Activated CD8-positive, alpha-beta memory T cell treated with anti-CD3 and anti-CD28 coated beads, Interleukin-2, amount 50 U/mL, for 4 hours (primary cell): ENCODE measurements around the gene FNBP1.
A peak's percentile ranks its signal among the peaks of the same experiment; 100 is the strongest.
"Not testable (repeated sequence)": the region's sequence is repeated elsewhere in the genome, so short reads cannot be mapped to it uniquely, and the experiment has no call there.

Experiments
- DNase-seq: peaks from one replicate; pipeline ENCODE4 v3.0.0-alpha.2; 2020

FNBP1 gene

DNA sequence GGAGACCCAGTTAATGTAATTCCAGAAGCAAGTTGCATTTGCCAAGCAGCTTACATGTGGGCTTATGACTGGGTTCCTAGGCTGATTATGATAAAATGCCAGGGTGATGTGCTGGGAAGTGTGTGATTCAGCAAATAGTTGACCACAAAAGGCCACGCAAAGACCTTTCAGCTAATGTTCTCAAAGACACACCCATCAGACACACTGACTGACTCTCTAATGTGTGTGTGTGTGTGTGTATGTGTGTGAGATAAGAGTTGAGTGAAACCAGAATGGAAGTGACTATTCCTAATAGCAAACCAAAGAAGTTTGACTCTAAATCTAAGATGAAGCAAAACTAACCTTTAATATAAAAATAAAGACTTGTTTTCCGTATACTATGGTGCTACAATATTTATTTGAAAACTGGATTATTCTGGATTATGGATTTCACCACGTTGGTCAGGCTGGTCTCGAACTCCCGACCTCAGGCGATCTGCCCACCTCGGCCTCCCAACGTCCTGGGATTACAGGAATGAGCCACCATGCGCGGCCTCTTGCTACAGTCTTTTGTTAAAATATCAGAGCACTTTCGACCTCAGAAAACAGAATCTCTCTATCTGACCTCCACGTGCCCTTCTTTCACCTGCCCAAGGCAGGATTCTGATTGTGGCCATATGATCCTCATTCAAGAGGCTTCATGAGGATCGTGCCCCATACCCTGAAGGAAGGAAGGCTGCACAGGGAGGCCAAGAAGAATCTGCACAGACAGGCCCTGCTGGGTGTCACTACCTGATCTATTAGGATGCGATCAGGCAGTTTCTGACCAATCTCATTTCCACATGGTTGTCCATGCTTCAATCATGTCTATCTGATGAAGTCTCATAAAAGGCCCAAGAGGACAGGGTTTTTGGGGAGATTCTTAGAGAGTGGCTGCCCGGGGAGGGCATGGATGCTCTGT is 132.1 kb downstream of the FNBP1 start:
- no peak for DNase-seq

DNA sequence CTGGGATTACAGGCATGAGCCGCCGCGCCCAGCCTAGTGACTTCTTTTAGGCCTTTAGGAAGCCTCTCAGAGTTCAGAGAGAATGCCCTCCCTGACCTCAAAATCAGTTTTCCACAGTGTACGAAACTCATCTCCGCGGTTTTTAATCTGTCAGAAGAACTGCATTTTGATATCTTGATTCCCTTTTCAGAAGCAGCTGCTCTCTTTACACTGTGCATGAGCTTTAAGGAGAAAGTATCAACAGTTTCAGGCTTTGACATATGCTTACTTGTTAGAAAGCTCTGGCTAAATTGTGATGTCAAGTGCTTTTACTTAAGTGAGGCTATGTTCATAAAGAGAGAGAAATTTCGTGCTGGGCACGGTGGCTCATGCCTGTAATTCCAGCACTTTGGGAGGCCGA is 133.1 kb downstream of the FNBP1 start:
- DNase-seq, result no peak

DNA sequence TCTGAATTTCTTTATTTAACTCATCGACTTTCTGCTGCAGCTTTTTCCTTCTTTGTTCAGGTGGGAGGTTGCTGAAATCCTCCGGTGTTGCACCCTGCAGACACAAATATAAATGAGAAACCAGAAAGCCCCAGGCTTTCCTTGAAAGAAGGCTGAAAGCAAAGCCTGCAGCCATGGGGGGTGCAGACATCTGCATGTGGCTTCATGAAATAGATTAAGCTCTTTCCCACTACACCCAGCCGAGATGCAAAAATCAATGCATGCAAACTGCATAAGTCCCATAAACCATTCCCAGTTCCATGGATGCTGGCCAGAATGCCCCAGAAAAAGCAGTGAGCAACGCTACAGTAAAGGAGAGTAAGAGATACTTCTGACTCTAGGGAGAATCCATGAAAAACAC is 134.1 kb downstream of the FNBP1 start:
- DNase-seq, result no peak

DNA sequence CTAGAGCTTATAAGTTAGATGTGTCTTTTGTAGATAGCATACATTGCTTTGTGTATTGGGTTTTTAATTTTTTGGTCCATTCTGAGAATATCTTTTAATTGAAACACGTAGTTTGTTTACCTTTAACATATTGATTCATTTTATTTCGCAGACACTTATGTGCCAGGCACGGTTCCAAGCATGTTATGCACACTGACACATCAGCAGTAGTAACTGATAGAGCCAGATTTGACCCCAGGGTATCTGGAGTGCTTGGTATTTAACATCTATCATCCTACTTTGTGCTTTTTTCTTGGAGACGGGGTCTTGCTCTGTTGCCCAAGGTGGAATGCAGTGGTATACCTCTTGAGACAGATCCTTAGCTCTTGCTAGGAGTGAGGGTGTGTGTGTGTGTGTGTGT is 135.8 kb downstream of the FNBP1 start:
- no peak for DNase-seq

DNA sequence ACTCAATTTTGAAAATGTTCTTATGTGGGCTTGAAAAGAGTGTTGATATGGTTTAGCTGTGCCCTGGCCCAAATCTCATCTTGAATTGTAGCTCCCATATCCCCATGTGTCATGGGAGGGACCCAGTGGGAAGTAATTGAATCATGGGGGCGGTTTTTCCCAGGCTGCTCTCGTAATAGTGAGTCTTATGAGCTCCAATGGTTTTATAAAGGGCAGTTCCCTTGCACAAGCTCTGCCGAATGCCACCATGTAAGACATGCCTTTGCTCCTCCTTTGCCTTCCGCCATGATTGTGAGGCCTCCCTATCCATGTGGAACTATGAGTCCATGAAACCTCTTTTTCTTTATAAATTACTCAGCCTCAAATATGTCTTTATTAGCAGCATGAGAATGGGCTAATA is 136.7 kb downstream of the FNBP1 start:
- no peak for DNase-seq

DNA sequence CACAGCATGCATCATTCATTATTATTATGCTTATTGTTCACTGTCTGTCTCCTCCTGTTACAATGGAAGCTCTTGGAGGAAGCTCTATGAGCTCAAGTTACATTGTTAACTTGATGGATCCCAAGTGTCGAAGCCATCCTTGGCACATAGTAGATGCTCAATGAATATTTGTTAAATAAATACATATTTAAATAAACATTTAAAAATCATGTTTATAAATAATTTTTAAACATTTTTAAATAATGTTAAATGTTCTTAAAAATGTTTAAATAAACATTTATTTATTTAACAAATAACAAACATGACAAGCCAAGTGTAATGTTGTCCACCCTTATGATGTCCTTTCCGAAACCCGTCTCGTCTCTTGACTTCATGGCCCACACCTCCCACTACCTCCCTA is 138.3 kb downstream of the FNBP1 start:
- DNase-seq, result no peak

DNA sequence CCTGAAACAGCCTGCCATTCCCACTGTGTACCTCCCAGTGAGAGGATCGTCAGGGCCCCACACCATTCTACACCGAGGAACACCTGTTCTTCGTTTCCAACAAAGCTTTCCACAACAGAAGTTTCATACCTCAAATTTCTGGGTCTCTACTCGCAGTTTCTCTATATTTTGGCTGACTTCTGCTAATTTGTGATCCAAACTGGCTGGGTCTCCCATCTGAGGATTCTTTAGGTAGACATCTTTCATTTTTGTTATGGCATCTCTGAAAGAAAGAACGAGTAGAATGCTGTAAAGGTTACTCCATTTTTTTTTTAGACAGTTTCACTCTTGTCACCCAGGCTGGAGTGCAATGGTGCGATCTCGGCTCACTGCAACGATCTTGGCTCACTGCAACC is 140.3 kb downstream of the FNBP1 start:
- DNase-seq, result no peak

DNA sequence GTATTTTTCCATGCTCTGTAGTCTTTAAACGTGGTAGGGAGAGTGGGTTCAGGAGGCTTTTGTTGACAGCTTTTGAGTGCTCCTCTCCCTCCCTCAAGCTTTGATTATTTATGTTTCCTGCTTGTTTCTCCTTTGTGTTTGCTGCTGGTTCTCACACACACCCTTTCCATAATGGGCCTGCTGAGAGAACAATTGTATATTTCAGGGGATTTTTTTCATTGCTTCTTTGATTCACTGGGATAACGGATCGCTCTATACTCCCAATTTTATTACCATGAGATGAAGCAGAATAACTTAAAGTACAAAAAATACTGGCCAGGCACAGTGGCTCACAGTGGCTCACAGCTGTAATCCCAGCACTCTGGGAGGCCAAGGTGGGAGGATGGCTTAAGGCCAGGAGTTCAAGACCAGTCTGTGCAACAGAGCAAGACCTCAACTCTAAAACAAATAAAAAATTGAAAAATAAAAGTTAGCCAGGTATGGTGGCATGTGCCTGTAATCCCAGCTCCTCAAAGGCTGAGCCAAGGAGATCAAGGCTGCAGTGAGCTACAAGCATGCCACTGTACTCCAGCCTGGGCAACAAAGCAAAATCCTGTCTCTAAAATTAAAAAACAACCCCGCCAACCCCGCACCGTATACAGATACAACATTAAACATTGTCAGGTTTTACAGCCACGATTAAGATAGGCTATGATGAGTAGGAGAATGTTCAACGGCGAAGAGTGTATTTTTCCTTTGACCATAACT is 140.8 kb downstream of the FNBP1 start:
- no peak for DNase-seq

DNA sequence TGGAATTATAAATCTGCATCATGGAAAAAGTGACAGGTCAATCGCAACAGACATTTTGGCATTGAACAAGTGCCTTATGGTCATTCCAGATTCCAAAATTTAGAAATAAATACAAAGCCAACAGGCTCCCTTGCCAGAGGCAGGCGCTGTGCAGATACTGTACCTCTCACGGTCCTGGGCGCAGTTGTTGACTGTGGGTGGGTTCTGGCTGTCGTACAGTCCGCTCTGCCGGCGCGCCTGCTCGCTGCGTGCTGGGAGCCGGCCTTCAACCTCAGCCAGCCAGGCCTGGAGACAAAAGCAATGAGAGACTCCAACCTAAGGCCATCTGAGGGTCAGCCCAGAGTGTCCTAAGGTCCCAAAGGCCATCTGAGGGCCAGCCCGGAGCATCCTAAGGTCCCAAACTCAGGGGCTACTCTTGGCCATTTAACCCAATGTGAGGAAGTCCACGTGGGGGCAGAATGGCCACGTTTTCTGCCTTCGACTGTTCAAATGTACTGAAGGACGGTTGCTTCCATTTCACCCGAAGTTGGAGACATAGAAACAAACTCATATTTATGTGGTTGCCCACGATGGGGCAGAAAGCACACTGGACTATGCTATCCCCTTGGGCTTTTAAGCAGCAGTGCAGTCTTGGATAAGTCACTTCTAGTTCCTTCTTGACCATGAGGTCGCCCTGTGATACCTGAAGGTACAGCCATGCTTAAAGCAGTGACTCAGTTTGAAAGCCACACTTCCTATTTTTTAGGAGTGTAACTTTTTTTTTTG is 142.5 kb downstream of the FNBP1 start:
- DNase-seq, result no peak

DNA sequence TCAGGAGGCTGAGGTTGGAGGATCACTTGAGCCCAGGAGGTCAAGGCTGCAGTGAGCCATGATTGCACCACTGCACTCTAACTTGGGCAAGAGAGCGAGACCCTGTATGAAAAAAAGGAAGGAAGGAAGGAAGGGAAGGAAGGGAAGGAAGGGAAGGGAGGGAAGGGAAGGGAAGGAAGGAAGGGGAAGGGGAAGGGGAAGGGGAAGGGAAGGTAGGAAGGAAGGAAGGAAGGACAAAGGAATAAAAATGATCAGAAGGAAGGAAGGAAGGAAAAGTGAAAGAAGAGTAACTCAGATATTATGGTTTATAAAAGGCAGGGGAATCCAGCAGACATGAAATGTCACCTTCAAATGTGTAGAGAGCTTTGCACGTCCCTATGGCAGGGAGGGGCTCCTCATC is 143.4 kb downstream of the FNBP1 start:
- no peak for DNase-seq

DNA sequence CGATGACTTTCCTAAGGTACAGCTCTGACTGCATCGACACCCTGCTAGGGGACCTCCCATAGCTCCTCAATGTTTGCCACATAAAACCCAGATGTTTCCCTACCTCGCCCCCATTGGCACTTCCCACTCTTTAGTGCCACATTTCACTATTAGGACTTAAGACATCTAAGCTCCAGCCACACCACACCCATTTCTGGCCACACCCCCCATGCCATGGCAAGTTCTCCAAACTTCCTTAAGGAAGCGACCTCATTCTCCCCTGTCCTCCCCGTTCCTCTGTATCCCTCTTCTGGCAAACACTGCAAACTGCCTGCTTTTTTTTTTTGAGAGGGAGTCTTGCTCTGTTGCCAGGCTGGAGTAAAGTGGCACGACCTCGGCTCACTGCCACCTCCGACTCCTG is 144.8 kb downstream of the FNBP1 start:
- no peak for DNase-seq

DNA sequence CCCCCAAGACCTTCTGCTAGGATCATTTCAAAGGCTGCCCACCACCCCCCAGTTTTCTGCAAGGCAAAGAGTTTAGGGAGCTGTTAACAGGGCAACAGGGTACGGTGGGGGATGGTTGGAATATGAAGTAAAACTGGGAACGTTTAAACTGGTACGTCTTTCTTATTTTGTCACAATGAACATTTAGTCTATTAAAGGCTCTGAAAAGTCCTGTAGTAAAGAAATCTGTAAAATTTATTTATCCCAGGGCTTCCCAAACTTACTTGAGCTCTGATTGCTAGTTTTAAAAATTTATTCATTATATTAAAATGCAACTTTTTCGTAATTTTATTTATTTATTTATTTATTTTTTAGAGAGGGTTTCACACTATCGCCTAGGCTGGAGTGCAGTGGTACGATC is 145.7 kb downstream of the FNBP1 start:
- DNase-seq, result no peak

DNA sequence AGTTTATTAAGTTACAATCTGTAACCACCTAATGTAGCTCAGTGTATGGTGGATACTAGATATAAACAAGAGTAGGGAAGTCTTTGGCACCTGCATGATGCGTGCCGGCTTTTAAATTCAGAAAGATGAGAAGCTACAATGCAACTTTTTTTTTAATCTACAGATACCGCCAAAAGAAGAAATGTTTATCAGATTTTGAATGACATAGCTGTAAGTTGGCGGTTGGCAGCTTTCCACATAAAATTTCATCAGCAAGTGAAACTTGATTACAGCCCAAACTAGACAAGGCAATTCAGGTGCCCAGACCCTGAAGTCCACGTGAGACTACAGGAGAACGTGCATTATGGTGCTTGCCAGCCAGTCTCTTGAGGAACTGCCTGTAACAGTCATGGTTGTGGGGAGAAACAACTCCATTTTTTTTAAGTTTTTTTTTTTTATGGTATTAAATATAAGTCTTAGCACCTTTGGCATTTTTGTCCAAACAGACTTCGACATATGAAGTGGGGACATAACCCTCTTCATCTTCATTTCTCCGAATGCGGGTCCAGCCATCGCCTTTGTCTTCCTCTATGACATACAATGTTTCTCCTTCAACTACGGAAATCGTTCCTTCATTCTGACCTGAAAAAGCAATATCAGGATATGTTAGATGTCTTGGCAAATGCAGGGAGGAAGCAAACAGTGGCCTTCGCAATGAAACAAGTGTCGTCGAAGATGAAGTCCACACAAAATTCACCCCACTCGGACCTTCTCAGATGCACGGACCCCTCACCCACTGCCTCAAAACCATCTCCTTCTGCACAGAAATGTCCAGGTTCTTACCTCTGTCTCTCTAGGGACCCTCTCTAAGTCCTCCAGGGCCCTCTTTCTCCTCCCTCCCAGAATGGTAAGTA is 147.4 kb downstream of the FNBP1 start:
- no peak for DNase-seq

DNA sequence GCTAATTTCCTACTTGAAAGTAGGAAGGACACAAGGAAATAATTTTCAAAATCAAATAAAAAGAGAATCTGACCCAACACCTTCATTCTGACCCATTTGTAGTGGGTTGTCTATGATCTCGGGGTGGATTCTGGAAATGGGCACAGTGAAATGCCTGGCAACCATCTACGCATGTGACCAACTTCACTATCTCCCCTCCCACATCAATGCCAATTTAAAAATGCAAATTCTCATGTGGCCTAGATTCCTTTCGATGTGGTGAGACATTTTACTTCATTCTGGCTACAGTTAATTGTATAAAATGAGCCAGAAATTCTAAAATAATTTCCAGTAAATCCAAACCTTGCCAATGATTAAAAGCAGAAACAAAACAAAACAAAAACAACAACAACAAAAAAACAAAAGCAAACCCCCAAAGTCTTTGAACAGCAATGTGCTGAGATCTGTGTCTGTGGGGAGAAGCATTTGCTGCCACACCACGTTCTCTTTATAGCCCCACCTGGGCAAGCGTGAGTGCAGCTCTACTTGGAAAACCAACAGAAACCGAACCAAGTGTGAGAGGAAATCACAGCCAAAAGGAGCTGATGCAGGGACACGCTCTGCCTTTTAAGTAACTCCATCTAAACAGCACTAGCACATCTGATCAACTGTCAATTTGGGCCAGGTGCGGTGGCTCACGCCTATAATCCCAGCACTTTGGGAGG is 148.7 kb downstream of the FNBP1 start:
- no peak for DNase-seq

DNA sequence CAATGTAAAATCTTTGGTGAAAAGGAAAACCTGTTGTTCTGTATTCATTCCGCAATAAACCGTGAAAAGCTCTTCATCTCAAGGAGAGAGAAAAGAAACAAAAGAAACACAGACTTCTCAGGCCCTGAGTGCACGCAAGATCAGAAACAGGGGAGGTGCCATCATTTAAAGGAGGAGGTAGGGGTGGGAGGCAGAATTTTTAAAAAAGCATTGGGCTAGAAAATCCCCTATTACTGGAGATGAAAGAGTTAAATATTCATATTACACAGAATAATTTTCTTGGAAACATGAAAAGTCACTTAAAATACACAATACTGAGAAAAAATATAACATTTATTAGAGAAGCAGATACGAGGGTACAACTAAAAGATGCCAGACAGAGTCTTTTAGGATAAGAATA is 151.4 kb downstream of the FNBP1 start:
- DNase-seq, result no peak

DNA sequence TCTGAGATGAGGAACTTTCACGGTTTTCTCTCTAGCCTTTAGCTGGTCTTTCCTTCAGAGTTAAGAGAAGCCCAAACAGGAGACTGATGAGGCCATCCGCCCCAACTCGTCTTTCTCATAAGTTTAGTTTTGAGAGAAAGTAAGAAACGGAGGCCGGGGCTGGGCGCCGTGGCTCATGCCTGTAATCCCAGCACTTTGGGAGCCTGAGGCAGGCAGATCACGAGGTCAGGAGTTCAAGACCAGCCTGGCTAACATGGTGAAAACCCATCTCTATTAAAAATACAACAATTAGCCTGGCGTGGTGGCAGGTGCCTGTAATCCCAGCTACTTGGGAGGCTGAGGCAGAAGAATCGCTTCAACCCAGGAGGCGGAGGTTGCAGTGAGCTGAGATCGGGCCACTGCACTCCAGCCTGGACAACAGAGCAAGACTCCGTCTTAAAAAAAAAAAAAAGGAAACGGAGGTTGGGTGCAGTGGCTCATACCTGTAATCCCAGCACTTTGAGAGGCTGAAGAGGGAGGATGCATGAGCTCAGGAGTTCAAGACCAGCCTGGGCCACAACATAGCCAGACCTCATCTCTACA is 152.2 kb downstream of the FNBP1 start:
- not testable (repeated sequence) for DNase-seq

DNA sequence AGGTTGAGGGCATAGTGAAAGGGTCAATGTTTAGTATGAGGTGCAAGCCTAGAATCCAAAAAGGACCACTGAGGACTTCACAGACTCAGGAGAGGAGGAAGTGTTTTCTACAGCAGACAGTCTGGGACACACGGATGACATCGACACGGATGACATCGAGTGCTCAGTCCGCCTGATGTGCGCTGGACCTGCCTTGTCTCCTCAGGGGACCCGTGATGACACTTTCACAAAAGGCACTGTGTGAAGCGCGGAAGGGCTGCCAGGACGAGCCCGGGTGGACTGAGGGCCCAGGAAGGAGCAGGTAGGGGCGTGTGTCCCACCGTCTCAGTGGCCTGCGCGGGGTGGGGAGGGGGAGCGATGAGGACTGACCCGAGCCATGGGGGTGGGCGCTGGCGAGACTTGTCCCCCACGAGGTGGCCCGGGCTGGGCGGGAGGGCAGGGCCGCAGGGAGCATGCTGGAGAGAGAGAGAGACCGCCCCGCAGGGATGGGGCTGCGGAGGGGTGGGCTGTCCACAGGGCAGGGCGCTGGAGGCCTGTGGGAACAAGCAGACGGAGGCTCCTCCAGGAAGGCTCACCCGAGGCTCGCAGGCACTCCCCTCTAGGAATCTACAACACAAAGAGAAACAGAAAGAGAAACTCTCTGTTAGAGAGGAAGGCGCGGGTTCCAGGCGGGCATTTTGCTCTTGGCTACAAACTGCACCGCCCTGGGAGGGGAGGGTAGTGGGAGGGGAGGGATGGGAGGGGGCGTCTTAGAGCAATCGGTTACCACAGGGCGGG is 152.9 kb downstream of the FNBP1 start:
- peak; percentile 65 for DNase-seq

DNA sequence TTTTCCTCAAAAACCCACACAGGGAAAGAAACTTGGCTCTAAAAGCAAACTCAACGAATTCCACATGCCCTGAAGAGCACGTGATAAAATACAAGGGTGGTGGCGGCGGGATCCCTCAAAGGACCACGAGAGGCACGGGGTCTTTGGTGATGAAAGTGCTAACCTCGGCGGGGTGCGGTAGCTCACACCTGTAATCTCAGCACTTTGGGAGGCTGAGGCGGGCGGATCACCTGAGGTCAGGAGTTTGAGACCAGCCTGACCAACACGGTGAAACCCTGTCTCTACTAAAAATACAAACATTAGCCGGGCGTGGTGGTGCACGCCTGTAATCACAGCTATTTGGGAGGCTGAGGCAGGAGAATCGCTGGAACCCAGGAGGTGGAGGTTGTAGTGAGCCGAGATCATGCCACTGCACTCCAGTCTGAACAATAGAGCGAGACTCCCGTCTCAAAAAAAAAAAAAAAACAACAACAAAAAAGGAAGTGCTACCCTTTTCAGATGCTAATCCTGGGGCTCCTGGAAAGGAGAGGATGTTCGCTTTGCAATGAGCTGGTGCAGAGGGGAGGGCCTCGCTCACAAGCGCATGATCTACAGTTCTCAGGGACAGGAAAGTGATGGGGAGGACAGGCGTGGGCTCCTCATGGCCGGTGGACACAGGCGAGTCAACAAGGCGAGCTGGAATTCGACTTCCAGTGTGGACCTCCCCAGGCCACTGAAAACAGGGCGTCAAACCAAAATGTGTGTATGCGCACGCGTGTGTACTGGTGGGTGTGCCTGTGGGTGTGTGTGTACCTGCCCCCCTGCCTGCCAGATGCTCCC is 153.7 kb downstream of the FNBP1 start:
- DNase-seq, result no peak

DNA sequence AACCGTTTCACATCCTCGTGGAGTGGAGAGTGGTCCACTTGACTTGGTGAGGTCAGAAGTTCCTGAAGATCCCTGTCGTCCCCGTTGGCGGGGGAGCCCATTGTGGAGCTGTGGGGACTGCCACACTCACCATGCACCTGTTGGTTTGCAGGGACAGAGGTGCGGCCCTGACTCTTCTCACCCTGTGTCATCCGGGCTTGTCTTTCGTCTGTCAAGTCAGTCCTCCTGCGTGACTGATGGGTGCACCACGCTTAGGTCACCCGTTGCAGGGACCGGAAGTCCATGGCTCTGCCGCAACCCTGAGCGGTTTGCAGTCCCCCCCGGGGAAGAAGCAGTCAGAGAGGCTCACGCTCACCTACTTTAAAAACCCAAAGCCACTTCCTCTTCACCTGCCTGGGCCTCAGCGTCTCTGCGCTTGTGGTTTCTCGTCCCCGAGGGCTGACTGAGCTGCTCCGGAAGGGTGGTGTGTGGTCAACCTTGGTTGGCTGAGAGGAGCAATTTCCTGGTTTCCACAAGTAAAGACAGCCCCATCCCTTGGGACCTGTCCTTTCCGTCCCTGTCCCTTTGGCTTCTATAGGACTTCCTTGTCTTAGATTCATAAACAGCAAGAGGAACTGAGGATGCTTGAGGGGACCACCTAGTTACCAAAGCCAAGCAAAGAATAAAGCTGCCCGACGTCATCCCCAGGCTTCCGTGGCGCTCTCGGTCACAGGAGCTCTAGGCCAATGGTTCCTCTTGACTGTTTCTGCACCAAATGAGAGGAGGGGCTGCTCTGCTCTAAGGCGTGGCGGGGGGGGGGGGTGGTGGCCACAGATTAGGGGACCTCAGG is 154.5 kb downstream of the FNBP1 start:
- DNase-seq, result peak; percentile 86
